Measurements from ENCODE around the gene ARPC1A. TPM values are rescaled to one million over a fixed set of nuclear protein-coding genes. Genes with fewer than 3 reads are reported as not detected.

ARPC1A gene
- total and polyA plus RNA-seq, 2 of the 8 experiments (the other 6 are each of a cell fraction or from before 2014, with no cell fraction given) = 123 to 155 TPM

DNA sequence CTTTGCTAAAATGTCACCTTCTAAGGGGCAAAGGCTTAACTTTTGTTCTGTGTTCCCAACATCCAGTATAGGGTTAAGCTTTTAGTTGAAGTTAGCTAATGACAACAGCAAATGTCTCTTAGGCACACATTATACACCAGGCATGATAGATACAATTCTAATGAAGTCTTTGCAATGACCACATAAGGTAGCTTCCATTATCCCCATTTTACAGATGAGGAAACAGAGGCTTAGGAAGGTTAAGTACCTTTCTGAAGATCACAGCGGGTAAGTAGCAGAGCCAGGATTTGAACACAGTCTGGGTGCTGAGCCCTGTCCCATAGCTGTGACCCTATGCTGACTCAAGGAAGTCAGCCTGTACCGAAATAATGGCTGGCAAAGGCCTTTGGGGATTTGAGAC lies 84.9 kb downstream of the ARPC1A start:
- Histone ChIP-seq H4K5ac (ENCODE audit: insufficient read length, low read depth, low read length) (no peak overlapping the region), H3K4me3 (ENCODE audit: extremely low read depth in 1 of 4, insufficient read depth in 2 of 4, low read depth in 3 of 4, low read length in 4 of 4) (no peak overlapping the region; a peak in 1 of 8 replicates), H3K36me3 (ENCODE audit: control insufficient read depth in 2 of 4, insufficient read depth in 4 of 4, low read length in 3 of 4) (peaks cover 7 to 42% (median 22%) of the 10 kb centered on the region in 4 experiments), H3K56ac (replicated peaks; ENCODE audit: insufficient read length, low read depth, low read length) (no peak overlapping the region), H4K91ac (replicated peaks; ENCODE audit: insufficient read length, low read length) (no peak overlapping the region), H3K14ac (ENCODE audit: insufficient read length) (no peak overlapping the region), H2BK5ac (ENCODE audit: low read depth, low read length) (no peak overlapping the region), H2BK120ac (replicated peaks; ENCODE audit: low read depth, low read length) (no peak overlapping the region), H3K9ac (replicated peaks in 1 of 4; ENCODE audit: extremely low read depth in 1 of 4, low read depth in 3 of 4, low read length in 3 of 4) (no peak overlapping the region), H3K79me1 (ENCODE audit: low read depth, low read length) (peaks cover 11% of the 10 kb centered on the region), H3K23me2 (ENCODE audit: low read depth, low read length) (peaks cover 13% of the 10 kb centered on the region), H4K20me1 (replicated peaks in 1 of 2; ENCODE audit: control insufficient read depth in 1 of 2, insufficient read depth in 2 of 2, low read length in 2 of 2) (peaks cover 5% of the 10 kb centered on the region in 2 experiments), H3K79me2 (ENCODE audit: control insufficient read depth in 1 of 2, insufficient read depth in 2 of 2, low read length in 2 of 2) (peaks cover 31 to 49% of the 10 kb centered on the region in 2 experiments), H2BK15ac (ENCODE audit: low read length) (no peak overlapping the region), H2AFZ (ENCODE audit: low read length) (no peak overlapping the region), H3K18ac (ENCODE audit: extremely low read depth, low read length) (no peak overlapping the region), H2BK20ac (ENCODE audit: low read length) (no peak overlapping the region), H3K4me2 (ENCODE audit: insufficient read depth in 1 of 2, low read depth in 2 of 2, low read length in 2 of 2) (peak overlapping the region in 1 of 2 experiments; percentile 74; a peak in 1 of 4 replicates), H3K27me3 (replicated peaks in 1 of 4; ENCODE audit: control insufficient read depth in 3 of 4, extremely low read depth in 1 of 4, insufficient read depth in 3 of 4, low read length in 3 of 4) (no peaks in the 10 kb centered on the region), H4K8ac (ENCODE audit: extremely low read depth, insufficient read depth, low read length) (no peak overlapping the region), H3K4ac (replicated peaks; ENCODE audit: insufficient read length, low read depth, low read length) (no peak overlapping the region), H3K27ac (ENCODE audit: low read depth, low read length) (no peak overlapping the region), H2BK12ac (ENCODE audit: low read depth, low read length) (no peak overlapping the region), H3K4me1 (replicated peaks in 1 of 4; ENCODE audit: control insufficient read depth in 3 of 4, insufficient read depth in 4 of 4, low read length in 3 of 4) (peaks cover 0 to 5% (median 3%) of the 10 kb centered on the region in 4 experiments; a peak in 2 of 7 replicates), H2AK5ac (ENCODE audit: low read depth, low read length) (no peak overlapping the region), H3K23ac (ENCODE audit: insufficient read length) (no peak overlapping the region), H3K9me3 (ENCODE audit: insufficient read depth in 2 of 2, low read depth in 1 of 2, low read length in 1 of 2) (no peaks in the 10 kb centered on the region)
- ChIA-PET CTCF (ENCODE audit: partially characterized antibody) (interaction anchor here (0.8 to 1.0 kb wide), 2 partner anchors 12 to 19 kb away, joined by 3 read pairs; no protein-coding TSS in a partner anchor), POLR2A (ENCODE audit: partially characterized antibody) (interaction anchor here (0.7 to 8.4 kb wide), 4 partner anchors 11 to 29 kb away, joined by 3 to 150 read pairs (median 28); no protein-coding TSS in a partner anchor)
- WGBS, 2 experiments (ENCODE audit: extremely low coverage in 1 of 2, insufficient coverage in 1 of 2, insufficient read length in 1 of 2, insufficient replicate concordance in 2 of 2, low coverage in 1 of 2, low lambda C conversion rate in 2 of 2, missing lambda C conversion rate in 1 of 2) = 100% methylated on average over 2 of the region's 2 CpGs; no CpG with 5 or more reads in 1 of the 2 experiments
- TF ChIP-seq TEAD4 (IDR thresholded peaks at IDR 0.05; ENCODE audit: low read depth, low read length) = no peak
- TF ChIP-seq HDAC2 (IDR thresholded peaks at IDR 0.05; ENCODE audit: borderline replicate concordance in 1 of 2, low read depth in 2 of 2, low read length in 2 of 2) = no peak
- TF ChIP-seq NANOG (IDR thresholded peaks at IDR 0.05; ENCODE audit: insufficient read depth, low read depth, low read length, poor library complexity, severe bottlenecking) = no peak
- no peak for TF ChIP-seq RFX5 (IDR thresholded peaks at IDR 0.05; ENCODE audit: borderline replicate concordance, low read depth, low read length)
- TF ChIP-seq MAX (IDR thresholded peaks at IDR 0.05) = no peak
- no peak for TF ChIP-seq SIN3A (conservative IDR thresholded peaks at IDR 0.05 in 1 of 2, IDR thresholded peaks at IDR 0.05 in 1 of 2; ENCODE audit: low read depth in 1 of 2, low read length in 2 of 2)
- TF ChIP-seq POLR2A (IDR thresholded peaks at IDR 0.05; ENCODE audit: control extremely low read depth in 1 of 2, low read depth in 2 of 2, low read length in 2 of 2) = no peak
- no peak for TF ChIP-seq EGR1 (IDR thresholded peaks at IDR 0.05; ENCODE audit: borderline replicate concordance, low read depth, low read length)
- no peak for TF ChIP-seq CEBPB (IDR thresholded peaks at IDR 0.05; ENCODE audit: low read depth, low read length)
- DNase-seq (ENCODE audit: low read depth in 1 of 2, low spot score in 2 of 2) (no peak), FAIRE-seq (no peak)
